GM19193 (cell line): ENCODE measurements around the gene SMIM41.

ENCODE experiments used
- POLR2A ChIP-seq: IDR thresholded peaks from 4 replicates; pipeline ENCODE4 v1.6.1; 2011; ENCODE audit not compliant: insufficient read depth, insufficient read length; ENCODE audit errors: extremely low read depth

The SMIM41 gene

DNA sequence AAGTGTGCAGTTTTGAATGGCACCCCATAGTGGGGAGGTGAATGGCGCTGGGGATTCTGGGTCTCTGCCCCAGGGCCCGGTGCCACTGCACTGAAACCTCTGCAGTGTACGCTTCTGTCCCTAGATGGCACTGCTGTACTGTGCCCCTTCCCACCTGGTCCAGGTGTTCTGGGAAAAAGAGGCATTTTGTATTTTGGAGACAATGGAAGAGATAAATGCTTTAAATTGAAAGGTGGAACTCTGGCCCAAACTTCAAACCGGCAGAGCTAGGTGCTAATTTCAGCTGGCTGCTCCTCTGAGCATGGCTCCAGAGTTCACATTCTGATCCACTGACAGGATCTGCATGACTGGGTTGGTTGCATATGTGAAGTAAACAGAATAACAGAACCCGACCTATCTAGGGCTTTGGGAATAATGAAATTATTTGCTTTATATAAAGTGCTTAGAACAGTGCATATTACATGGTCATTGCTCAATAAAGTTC lies 60.1 kb downstream of the SMIM41 start:
- no peak for TF ChIP-seq POLR2A

DNA sequence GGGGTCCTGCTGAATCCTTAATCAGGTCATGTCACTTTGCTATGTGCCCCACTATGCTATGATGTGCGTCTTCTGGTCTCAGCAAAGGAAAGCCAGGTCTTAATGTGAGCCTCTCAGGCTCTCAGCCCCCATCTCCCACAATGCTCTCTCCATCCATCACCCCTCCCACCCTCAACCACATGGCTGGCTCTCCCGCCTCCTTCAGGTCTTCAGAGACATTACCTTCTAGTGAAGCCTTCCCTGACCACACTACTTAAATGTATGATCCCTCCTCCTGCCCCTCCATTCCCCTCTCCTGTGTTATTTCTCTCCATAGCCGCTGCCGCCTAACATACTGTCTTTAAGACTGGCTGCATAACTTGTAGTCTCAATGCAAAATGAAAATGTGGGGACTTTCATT lies 61.8 kb downstream of the SMIM41 start:
- TF ChIP-seq POLR2A: no peak

DNA sequence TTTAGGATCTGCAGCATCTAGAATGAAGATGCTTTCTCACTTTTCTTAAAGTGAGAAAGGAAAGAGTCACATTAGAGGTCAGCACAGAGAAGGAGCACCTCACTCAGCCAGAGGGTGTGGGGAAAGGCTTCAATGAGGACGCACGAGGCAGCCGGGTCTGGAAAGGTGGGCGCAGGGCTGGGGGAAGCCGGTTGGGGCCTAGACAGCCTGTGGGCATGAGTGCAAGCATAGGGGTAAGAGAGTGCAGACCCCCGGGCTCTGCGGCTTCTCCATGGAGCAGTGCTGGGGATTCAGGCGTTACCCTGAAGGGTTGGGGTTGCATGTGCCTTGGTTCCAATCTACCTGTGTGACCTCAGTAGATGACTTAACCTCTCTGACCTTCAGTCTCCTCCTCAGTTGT lies 62.4 kb downstream of the SMIM41 start:
- TF ChIP-seq POLR2A: no peak

DNA sequence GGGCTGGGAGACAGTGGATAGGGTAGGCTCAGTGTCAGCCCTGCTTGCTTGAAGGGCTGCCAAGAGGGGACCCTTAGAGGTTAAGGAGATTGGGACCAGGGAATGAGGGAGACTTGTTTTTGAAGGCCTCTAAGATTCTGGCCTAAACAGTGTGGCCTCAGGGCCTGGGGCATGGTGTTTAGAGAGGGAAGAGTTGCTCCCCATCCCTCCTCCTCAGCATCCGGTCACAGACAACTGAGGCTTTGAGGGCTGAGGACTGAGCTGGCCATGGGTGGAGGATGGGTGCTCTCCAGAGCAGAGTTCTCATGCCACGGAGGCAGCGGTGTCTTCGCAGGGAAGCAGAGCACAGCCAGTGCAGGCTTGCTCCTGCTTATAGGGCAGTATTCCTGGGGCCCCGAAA lies 62.9 kb downstream of the SMIM41 start:
- no peak for TF ChIP-seq POLR2A

DNA sequence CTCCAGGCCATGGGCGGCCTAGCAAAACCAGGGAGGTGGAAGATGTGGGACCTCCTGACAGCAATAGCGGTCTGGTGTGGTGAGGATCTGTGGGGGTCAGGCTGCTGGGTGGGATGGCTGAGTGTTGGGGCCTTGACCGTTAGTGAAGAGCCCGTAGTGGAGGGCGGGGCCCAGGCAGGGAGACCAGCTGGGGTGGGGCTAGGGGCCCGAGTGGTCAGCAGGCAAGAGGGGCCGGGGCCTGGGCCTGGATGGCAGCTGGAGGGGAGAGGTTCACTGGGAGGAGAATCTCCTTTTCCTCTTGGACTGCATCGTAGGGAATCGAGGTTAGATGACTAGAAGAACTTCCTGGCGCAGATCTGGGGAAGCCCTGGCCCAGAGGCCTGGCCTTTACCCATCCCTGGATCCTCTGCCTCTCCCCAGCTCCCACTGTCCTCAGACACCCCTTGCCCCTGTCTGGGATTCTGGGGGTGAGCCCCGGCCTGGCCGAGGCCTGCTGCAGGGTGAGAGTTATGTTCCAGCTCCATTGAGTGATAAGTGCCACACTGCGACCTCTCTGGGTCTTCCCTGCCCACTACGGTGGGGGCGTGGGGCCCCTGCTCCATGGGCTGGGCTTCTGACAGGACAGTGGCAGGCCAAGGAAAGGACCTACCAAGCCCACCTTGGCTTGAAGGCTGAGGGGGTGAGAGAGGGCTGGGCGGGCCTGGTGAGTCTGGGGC lies 65.2 kb downstream of the SMIM41 start:
- no peak for TF ChIP-seq POLR2A

DNA sequence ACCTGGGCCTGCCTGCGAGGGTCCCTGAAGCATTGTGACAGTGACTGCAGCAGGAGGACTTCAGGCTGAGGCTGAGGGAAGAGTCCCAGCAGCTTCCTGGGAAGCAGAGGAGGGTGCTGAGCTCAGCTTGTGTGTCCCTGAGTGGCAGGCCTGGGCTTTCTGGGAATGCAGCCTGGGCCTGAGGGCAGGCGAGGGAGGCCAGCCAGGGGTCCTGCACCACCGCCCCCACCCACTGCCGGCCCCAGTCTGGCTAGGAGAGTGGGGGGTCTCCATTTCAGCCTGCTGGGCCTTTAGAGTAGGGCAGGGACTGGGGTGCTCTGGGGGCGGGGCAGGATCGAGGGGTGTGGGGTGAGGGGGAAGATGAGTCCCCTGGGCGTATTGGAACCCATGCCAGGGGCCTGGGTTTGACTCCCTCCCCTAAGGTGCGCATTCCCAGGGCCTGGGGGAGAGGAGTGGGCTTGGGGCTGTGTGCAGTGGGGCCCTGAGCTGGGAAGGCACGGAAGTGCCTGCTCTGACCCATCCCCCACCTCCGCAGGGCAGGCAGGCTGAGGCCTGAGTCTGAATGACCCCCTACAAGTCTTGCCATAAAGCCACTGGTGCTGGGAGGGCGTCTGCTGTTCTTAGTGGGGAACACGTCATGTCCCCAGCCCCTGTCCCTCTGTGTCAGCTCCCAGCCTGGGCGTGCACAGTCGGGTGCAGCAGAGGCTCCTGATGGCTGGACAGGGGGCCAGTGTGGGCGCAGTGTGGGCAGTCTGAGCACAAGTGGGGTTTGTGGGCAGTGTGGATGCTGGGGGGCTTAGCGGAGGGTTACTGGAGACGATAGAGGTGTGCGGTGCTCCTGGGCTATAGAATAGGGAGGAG lies 66.0 kb downstream of the SMIM41 start:
- TF ChIP-seq POLR2A: no peak

DNA sequence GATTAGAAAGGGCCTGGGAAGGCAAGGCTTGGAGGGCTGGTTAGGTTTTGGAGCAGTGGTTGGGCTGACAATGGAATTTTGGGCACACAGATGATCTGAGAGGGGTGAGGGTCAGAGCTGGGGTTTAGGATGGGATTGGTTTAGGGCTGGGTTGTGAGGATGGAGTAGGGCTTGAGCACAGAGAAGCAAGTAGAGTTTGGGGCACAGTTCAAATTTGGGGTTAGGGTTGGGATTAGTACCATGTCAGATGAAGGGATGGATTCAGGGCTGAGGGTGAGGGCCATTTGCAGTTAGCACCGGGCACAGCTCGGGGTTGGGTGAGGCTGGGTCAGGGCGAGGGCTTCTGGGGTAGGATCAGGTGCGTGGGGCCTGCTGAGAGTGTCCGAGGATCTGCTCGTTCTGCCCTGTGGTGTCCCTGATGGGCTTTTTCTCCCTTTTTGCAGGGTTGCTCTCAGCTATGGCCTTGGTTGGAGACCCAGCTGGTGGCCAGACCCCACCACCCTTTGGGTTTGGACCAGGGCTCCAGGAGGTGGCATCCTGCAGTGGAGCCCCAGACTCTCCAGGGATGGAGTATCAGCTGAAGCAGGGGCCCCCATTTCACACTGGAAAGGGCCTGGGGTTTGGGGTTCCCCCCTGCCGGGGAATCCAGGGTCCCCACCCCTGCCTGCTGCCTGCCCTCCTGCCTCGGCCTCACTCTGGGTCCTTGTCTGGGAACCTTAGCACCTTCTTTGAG lies 66.8 kb downstream of the SMIM41 start:
- TF ChIP-seq POLR2A: no peak

DNA sequence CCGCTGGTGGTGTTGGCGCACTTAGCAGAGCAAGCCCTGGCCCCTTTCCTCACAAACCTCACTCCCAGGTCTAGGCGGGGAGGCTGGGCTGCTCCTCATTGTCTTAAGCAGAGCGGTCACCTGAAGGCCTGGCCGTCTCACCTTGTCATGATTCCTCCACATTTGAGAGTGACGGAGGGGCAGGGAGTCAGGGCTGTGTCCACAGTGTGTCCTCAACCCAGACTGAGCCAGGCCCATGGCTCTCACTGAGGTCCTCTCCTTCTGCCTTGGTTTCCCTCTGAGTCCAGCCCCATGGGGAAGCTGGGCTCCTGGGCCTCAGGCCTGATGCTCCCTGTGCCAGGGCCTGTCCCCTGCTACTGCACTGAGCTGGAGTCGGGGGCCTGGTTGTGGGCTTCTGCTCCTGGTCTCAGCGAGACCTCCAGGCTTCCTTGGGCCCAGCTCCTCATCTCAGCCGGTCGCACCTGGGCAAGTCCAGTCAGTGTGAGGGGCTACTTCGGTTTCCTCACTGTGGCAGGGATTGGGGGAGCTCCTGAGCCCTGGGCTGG lies 67.4 kb downstream of the SMIM41 start:
- no peak for TF ChIP-seq POLR2A

DNA sequence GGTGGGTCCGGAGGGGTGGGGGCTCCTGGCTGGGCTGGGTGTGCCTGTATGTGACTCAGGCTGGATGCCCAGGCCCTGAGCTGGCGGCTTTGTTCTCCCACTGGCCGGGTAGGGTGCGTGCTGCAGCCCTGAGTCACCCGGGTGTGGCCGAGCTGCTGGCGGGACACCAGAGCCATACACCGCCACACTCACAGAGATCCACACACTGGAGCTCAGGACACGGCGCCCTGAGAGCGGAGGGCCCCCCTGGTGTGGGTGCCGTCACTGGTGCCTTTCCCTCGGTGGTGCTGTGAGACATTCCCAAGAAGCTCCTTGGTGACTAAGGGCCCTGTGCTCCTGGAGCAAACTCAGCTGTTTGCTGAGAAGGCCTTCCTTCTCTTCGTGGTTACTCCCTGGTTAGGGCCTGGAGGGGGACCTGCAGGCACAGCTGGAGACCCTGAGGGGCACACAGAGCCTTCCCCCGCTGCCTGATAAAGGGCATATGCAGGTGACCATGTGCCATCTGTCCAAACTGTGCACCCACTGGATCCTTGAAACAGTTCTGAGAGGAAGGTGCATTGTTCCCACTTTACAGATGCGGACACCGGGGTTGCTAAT lies 68.0 kb downstream of the SMIM41 start:
- TF ChIP-seq POLR2A: no peak

DNA sequence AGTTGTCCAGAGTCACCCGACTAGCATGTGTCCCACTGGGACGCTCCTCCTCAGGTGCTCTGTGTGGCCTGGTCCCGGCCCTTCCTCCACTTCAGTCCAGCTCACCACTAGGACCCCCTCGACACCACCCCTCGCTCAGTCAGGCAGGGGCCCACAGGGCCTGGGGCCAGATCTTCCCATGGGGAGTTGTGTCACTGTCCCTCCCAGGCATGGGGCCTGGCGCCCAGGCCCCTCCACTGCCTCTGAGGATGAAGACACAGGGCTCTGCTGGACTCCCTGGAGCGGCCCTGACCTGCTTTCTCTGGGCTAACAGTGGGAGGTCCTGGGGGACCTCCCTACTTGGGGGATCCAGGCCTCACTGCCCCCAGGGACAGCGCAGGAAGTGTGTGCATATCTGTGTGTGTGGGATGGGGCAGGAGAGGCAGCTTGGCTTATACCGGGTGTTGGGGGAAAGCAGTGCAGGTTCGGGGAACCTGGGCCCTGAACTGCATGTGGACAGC lies 68.5 kb downstream of the SMIM41 start:
- TF ChIP-seq POLR2A: no peak

DNA sequence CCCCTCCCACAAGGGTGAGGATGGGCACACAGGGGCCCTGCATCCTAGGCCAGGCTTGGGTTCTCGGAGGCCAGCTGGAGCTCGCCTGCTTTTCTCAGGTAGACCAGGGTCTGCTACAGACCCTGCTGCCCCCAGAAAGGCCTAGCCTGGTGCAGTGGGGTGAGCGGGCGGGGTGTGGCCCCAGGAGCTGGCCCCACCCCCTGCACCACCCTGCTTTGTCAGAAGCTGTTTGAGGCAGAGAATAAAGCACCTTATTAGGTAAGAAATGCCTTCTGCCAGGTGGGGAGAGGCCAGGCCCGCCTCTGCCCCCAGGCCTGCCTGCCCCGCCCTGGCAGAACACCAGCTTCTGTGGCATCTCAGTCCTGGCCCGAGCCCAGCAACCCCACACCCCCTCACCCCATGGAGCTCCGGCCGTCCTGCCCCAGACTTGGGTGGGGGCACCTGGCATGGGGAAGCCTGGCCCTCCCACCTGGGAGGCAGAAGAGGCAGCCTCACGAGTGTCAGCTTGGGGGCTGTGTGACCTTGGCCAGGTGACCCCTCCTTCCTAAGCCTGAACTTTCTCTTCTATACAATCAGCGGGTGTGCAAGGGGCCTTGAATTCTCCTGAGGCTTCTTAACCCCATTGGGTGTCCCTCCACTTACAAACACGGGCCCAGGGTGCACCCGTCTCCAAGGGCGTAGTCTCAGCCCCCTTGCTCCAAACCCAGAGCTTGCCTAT lies 69.1 kb downstream of the SMIM41 start:
- TF ChIP-seq POLR2A: no peak

DNA sequence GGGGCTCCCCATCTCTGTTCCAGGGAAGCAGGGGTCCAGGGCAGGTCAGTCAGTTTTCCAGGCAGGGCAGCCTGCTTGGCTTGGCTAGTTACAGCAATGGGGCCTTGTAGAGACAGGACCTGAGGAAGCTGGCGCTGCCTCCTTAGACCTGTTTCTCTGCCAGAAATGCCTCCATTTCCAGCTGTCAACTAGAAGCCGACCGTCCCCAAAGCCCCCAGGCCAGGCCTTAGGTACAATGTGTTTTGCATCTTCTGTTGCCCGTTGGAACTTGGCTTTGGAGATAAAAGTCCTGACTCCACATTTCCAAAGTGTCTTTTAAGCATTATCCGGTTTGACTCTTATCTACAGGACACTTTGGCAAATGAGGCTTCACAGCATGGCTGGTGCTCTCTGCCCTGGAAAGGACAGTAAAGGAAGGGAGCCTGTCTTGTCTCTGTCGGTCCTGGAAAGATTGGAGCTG lies 69.7 kb downstream of the SMIM41 start:
- TF ChIP-seq POLR2A: no peak

DNA sequence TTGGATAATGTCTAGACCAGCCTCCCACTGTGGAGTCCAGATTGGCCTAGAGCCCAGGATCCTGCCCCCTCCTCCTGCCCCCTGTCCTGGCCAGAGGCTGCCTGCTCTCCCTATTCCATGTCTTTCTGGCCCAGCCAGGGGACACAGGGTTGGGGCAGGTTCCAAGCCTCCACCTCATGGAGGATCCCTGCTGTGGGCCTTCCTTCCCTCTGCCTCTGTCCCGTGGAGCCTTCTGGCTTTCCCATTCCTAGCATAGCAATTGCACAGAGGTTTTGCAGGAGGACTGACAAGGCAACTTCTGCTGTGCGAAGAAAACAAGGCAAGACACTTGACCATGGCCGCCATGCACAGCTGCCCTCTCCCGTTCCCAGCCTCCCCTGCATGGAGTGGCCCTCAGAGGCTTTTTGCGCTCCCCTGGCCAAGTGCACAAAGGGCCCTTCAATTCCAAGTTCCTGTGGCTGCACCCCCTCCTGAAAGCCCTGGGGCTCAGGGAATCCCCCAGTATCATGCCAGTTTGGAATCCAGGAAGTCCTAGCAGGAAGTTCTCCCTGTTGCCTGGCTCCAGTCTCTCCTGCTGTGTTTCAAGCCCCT lies 70.2 kb downstream of the SMIM41 start:
- TF ChIP-seq POLR2A: no peak

DNA sequence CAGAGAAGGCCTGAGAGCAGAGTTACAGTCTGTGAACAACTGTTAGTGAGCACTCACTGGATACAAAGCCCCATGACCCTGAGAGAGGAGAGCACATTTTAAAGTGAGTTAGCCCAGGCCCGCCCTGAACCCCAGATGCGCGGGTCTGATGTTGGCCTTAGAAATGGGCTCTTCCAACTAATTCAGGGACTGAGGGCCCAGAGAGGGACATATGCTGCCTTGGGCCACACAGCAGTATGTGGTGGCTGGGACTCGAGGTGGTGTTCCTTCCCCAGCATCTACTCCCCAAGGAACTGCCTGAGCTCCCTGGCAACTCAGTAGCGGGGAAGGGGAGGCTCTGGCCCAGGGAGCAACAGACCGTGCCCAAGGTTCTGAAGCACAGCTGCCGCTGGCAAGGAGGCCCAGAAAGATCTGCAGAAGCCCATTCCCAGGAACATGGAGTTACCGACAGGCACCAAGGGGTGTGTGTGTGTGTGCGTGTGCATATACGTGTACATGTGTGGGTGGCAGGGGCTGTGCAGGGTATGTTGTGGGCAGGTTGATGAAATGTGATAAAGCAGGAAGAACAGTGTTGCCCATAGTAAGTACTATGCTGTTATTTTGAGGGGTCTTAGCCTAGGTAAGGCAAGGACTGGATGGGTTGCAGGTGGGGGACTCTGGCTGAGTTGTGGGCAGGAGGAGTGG lies 71.8 kb downstream of the SMIM41 start:
- TF ChIP-seq POLR2A: no peak
